Skeletal muscle tissue (tissue), 4 donors: ENCODE results near the gene SKA1. TPM values are rescaled to one million over a fixed set of nuclear protein-coding genes. Genes with fewer than 3 reads are reported as not detected.
"Not testable (repeated sequence)": the region's sequence is repeated elsewhere in the genome, so short reads cannot be mapped to it uniquely, and the experiment has no call there.

Source experiments
- H3K27ac ChIP-seq: one replicate; pipeline ENCODE4 v1.7.0; 2013; ENCODE audit warnings: mild to moderate bottlenecking, low read depth, low read length, inconsistent platforms
- H3K27me3 ChIP-seq, 3 donors: one replicate each; pipeline ENCODE4 v1.7.0; 2013; ENCODE audit warnings: low read length in 3 of 3; ENCODE audit not compliant: control insufficient read depth in 3 of 3, insufficient read depth in 3 of 3
- H3K36me3 ChIP-seq, 3 donors: one replicate each; pipeline ENCODE4 v1.7.0; 2013; ENCODE audit warnings: low read length in 3 of 3; ENCODE audit not compliant: control insufficient read depth in 3 of 3, insufficient read depth in 3 of 3
- H3K4me1 ChIP-seq, 3 donors: one replicate each; pipeline ENCODE4 v1.7.0; 2013; ENCODE audit warnings: low read length in 3 of 3, mild to moderate bottlenecking in 3 of 3; ENCODE audit not compliant: control insufficient read depth in 3 of 3, insufficient read depth in 3 of 3
- H3K4me3 ChIP-seq, 3 donors: one replicate each; pipeline ENCODE4 v1.7.0; 2013; ENCODE audit warnings: low read length in 3 of 3
- H3K9ac ChIP-seq, 3 donors: one replicate each; pipeline ENCODE4 v1.7.0; 2013; ENCODE audit warnings: low read length in 3 of 3, mild to moderate bottlenecking in 3 of 3, moderate library complexity in 2 of 3, low read depth in 1 of 3
- H3K9me3 ChIP-seq, 3 donors: one replicate each; pipeline ENCODE4 v1.7.0; 2013; ENCODE audit warnings: low read length in 3 of 3; ENCODE audit not compliant: control insufficient read depth in 3 of 3
- total RNA-seq: library from RNA; depleted of rRNA; stranded (reverse); fragments of >200 nt; gene quantifications from one replicate; pipeline ENCODE4 v1.2.3, GENCODE V29; 2014
- donor health status: Osteomylitis.

Gene SKA1
- total RNA-seq, 1 donor from 2014 or later = 2.6 TPM

DNA sequence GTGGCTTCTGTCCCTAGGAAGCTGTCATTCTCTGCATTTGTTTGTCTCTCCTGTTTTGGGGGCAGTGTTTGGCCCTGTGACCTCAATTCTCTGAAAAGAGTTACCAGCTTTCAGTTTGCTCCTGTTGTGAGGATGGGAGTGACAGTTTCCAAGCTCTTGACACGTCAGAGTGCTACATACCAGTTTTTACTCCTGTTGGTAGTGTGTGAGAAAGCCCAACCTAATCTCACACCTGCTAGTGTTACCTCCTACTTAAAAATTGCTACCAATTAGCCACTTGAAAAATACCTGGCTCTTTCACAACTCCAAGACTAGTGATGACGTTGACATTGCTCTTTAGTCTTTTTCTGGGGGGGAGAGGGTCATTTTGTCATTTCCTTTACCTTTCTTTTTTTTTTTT is 14.1 kb downstream of the SKA1 start:
- Histone ChIP-seq H3K4me3 (no peak overlapping the region), H3K9me3 (no peaks in the 10 kb centered on the region), H3K4me1 (no peaks in the 10 kb centered on the region), H3K27ac (no peak overlapping the region), H3K36me3 (no peaks in the 10 kb centered on the region), H3K9ac (no peak overlapping the region), H3K27me3 (no peaks in the 10 kb centered on the region)

GRCh38 chr18:50393802-50394201 is 19.0 kb downstream of the SKA1 start:
- Histone ChIP-seq H3K27ac (no peak overlapping the region), H3K4me3 (no peak overlapping the region), H3K9me3 (no peaks in the 10 kb centered on the region), H3K4me1 (no peaks in the 10 kb centered on the region), H3K36me3 (no peaks in the 10 kb centered on the region), H3K9ac (no peak overlapping the region), H3K27me3 (no peaks in the 10 kb centered on the region)

DNA sequence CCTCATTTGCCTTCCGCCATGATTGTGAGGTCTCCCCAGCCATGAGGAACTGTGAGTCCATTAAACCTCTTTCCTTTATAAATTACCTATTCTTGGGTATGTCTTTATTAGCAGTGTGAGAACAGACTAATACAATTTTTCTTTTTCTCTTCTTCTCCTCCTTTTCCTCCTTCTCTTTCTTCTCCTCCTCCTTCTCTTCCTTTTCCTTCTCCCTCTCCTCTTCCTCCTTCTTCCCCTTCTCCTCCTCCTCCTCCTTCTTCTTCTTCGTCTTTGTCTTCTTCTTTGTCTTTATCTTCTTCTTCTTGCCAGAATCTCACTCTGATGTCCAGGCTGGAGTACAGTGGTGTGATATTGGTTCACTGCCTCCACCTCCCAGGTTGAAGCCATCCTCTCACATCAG is 20.2 kb downstream of the SKA1 start:
- H3K27ac ChIP-seq = no peak overlapping the region
- H3K4me3 ChIP-seq = no peak overlapping the region
- H3K9me3 ChIP-seq = no peaks in the 10 kb centered on the region
- no peaks in the 10 kb centered on the region for H3K36me3 ChIP-seq
- H3K27me3 ChIP-seq = peaks cover 3 to 7% (median 5%) of the 10 kb centered on the region in 3 donors
- H3K4me1 ChIP-seq = no peaks in the 10 kb centered on the region
- no peak overlapping the region for H3K9ac ChIP-seq

- Histone ChIP-seq H3K27me3 (peaks cover 5 to 15% (median 6%) of the 10 kb centered on the region in 3 donors), H3K9me3 (no peaks in the 10 kb centered on the region), H3K9ac (no peak overlapping the region), H3K36me3 (no peaks in the 10 kb centered on the region), H3K27ac (no peak overlapping the region), H3K4me3 (no peak overlapping the region), H3K4me1 (no peaks in the 10 kb centered on the region)
Measured at GRCh38 chr18:50396005-50396660, 21.3 kb downstream of the SKA1 start.

DNA sequence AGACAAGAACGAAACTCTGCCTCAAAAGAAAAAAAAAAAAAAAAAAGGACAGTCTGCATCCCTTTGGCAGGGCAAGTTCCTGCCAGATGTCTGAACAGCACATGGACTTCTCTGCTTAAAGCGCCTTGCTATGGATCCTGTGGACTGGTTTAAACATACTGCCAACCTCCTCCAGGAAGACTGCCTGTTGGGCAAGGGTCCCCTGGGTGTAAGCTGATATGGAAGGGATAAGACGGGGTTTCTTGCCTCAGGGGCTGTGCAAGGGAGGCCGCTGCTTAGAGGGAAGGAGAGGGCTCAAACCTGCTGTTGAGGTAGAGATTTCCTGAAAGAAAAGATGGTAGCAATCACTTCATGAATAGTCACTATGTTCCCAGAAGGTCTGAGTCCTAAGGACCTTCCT is 22.2 kb downstream of the SKA1 start:
- H3K9ac ChIP-seq = no peak overlapping the region
- no peak overlapping the region for H3K4me3 ChIP-seq
- no peaks in the 10 kb centered on the region for H3K36me3 ChIP-seq
- peaks cover 10 to 23% (median 15%) of the 10 kb centered on the region in 3 donors for H3K27me3 ChIP-seq
- H3K27ac ChIP-seq = no peak overlapping the region
- no peaks in the 10 kb centered on the region for H3K4me1 ChIP-seq
- H3K9me3 ChIP-seq = no peaks in the 10 kb centered on the region

DNA sequence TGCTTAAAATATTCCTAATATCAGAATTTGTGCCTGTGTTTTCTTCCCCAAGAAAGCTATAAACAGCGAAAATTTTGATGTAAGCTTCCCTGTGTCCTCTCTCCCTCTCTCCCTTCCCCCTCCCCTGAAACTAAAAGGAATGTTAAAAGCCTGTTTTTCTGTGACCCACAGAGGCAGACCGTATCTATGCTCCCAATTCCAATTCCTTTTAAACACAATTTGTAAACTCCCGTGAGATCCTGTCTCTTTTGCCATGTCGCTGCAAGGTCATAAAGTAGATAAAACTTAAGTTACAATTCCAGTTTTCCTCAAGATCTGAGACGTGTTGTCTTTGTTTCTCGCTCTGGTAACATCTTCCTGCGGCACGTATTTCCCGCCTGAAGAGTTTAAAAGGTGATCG is 23.3 kb downstream of the SKA1 start:
- Histone ChIP-seq H3K4me3 (no peak overlapping the region), H3K4me1 (no peaks in the 10 kb centered on the region)

GRCh38 chr18:50398947-50399346 is 24.1 kb downstream of the SKA1 start:
- Histone ChIP-seq H3K9ac (no peak overlapping the region), H3K4me1 (no peaks in the 10 kb centered on the region), H3K27me3 (peaks cover 20 to 35% (median 28%) of the 10 kb centered on the region in 3 donors)

More for the DNA sequence above, 23.3 kb downstream of the SKA1 start:
- Histone ChIP-seq H3K27ac (no peak overlapping the region), H3K9ac (no peak overlapping the region), H3K27me3 (peaks cover 19 to 33% (median 25%) of the 10 kb centered on the region in 3 donors), H3K36me3 (no peaks in the 10 kb centered on the region), H3K9me3 (no peaks in the 10 kb centered on the region)

GRCh38 chr18:50399582-50399981 is 24.7 kb downstream of the SKA1 start:
- no peak overlapping the region for H3K9ac ChIP-seq
- H3K27ac ChIP-seq = no peak overlapping the region
- H3K4me3 ChIP-seq = no peak overlapping the region
- peaks cover 20 to 35% (median 30%) of the 10 kb centered on the region in 3 donors for H3K27me3 ChIP-seq
- H3K36me3 ChIP-seq = no peaks in the 10 kb centered on the region
- H3K4me1 ChIP-seq = no peaks in the 10 kb centered on the region
- H3K9me3 ChIP-seq = no peaks in the 10 kb centered on the region

More at GRCh38 chr18:50398947-50399346, 24.1 kb downstream of the SKA1 start:
- no peaks in the 10 kb centered on the region for H3K36me3 ChIP-seq
- no peaks in the 10 kb centered on the region for H3K9me3 ChIP-seq
- H3K4me3 ChIP-seq = no peak overlapping the region
- H3K27ac ChIP-seq = no peak overlapping the region

- not testable (repeated sequence) for H3K4me3 ChIP-seq, H3K36me3 ChIP-seq, H3K27ac ChIP-seq, H3K9me3 ChIP-seq, H3K9ac ChIP-seq, H3K4me1 ChIP-seq
- peaks cover 23 to 39% (median 35%) of the 10 kb centered on the region in 3 donors for H3K27me3 ChIP-seq
Measured at GRCh38 chr18:50400438-50400837, 25.6 kb downstream of the SKA1 start.

DNA sequence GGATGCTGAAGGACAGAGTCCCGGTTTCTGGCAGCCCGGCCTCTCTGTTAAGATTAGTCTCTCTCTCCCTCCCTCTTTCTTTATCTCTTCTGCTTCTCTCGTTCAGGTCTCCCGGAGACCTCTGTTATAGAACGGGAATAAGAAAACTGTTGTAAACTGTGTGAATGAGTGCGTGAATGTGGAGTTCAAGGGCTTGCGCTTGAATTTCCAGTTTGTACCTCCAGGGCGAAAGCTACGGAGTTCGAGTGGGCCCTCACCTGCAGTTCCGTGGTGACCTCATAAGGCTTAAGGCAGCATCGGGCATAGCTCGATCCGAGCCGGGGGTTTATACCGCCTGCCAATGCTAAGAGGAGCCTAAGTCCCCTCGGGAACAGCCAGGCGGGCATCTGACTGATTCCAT is 26.4 kb downstream of the SKA1 start:
- H3K9me3 ChIP-seq = no peaks in the 10 kb centered on the region

More for the DNA sequence above, 26.4 kb downstream of the SKA1 start:
- no peak overlapping the region for H3K4me3 ChIP-seq
- no peak overlapping the region for H3K9ac ChIP-seq
- H3K4me1 ChIP-seq = no peaks in the 10 kb centered on the region
- H3K27ac ChIP-seq = no peak overlapping the region
- H3K36me3 ChIP-seq = no peaks in the 10 kb centered on the region
- H3K27me3 ChIP-seq = peaks cover 24 to 46% (median 43%) of the 10 kb centered on the region in 3 donors
